MM.1S (cell line): ENCODE measurements around the gene KCNIP4.

Experiments
- EZH2 ChIP-seq: fragments of 300-600 bp; sonication (generic); optimal IDR thresholded peaks from 2 replicates; pipeline ENCODE3; 2017; ENCODE audit warnings: low read depth, mild to moderate bottlenecking, antibody characterized with exemption, low read length, mixed read lengths
- TF ChIP-seq, protein P1 (sequence below): fragments of 300-600 bp; sonication (generic); IDR thresholded peaks from 2 replicates; pipeline ENCODE4 v1.5.1; 2016; ENCODE audit warnings: antibody characterized with exemption, low read length, mixed read lengths

DNA sequence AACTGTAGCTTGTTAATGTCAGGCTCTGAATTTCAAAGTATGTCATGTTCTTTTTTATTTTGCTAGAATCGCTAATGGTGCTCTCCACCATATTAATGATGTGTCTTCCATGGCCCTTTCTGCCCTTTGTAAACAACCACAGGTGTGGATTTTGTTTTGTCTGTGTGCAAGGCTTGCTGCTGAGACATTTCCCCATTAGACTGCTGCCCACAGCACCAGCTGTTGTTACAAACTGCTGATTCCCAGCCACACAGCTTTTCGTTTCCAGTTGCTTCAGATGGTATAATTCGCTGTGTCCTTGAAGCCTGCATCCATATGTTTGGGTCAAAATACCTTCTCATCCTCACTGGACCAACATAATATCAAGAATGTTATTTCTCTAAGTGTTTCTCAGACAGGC lies 32.8 kb downstream of the KCNIP4 start:
- TF ChIP-seq, protein P1, sequence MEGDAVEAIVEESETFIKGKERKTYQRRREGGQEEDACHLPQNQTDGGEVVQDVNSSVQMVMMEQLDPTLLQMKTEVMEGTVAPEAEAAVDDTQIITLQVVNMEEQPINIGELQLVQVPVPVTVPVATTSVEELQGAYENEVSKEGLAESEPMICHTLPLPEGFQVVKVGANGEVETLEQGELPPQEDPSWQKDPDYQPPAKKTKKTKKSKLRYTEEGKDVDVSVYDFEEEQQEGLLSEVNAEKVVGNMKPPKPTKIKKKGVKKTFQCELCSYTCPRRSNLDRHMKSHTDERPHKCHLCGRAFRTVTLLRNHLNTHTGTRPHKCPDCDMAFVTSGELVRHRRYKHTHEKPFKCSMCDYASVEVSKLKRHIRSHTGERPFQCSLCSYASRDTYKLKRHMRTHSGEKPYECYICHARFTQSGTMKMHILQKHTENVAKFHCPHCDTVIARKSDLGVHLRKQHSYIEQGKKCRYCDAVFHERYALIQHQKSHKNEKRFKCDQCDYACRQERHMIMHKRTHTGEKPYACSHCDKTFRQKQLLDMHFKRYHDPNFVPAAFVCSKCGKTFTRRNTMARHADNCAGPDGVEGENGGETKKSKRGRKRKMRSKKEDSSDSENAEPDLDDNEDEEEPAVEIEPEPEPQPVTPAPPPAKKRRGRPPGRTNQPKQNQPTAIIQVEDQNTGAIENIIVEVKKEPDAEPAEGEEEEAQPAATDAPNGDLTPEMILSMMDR = no peak
- TF ChIP-seq EZH2 = no peak
